ENCODE results near the gene UMOD. TPM values are rescaled to one million over a fixed set of nuclear protein-coding genes. Genes with fewer than 3 reads are reported as not detected.

UMOD gene
- total and polyA plus RNA-seq, 4 donors = not detected

- no peaks in the 10 kb centered on the region for H3K36me3 ChIP-seq (ENCODE audit: control insufficient read depth in 4 of 4, insufficient read depth in 3 of 4, low read depth in 1 of 4, low read length in 3 of 4)
- no peaks in the 10 kb centered on the region for H3K9me3 ChIP-seq (ENCODE audit: control insufficient read depth in 4 of 4, low read length in 3 of 4)
- no peak for TF ChIP-seq RXRA (IDR thresholded peaks at IDR 0.05)
- no peak for TF ChIP-seq RAD21 (IDR thresholded peaks at IDR 0.05)
- no peak for TF ChIP-seq REST (IDR thresholded peaks at IDR 0.05)
- H3K4me3 ChIP-seq (ENCODE audit: low read depth in 1 of 3, low read length in 3 of 3) = no peak overlapping the region
- no peak overlapping the region for H3K27ac ChIP-seq (ENCODE audit: low read depth in 1 of 2, low read length in 2 of 2)
- 67% methylated on average over 1 of the region's 1 CpG for WGBS
- H3K4me1 ChIP-seq (ENCODE audit: control insufficient read depth in 4 of 4, insufficient read depth in 4 of 4, low read length in 3 of 4) = no peaks in the 10 kb centered on the region
- peaks cover 0 to 3% (median 0%) of the 10 kb centered on the region in 4 donors for H3K27me3 ChIP-seq (ENCODE audit: control insufficient read depth in 4 of 4, insufficient read depth in 4 of 4, low read length in 3 of 4)
- no peak for DNase-seq (ENCODE audit: low spot score)
- H3K9ac ChIP-seq (ENCODE audit: low read depth in 1 of 2, low read length in 2 of 2) = no peak overlapping the region
Measured at GRCh38 chr16:20307240-20307671, 45.3 kb downstream of the UMOD start.

GRCh38 chr16:20306401-20306800, 46.1 kb downstream of the UMOD start:
- H3K4me1 ChIP-seq (ENCODE audit: control insufficient read depth in 4 of 4, insufficient read depth in 4 of 4, low read length in 3 of 4) = no peaks in the 10 kb centered on the region
- H3K27ac ChIP-seq (ENCODE audit: low read depth in 1 of 2, low read length in 2 of 2) = no peak overlapping the region
- H3K27me3 ChIP-seq (ENCODE audit: control insufficient read depth in 4 of 4, insufficient read depth in 4 of 4, low read length in 3 of 4) = peaks cover 0 to 8% (median 0%) of the 10 kb centered on the region in 4 donors
- H3K9me3 ChIP-seq (ENCODE audit: control insufficient read depth in 4 of 4, low read length in 3 of 4) = no peaks in the 10 kb centered on the region
- no peak for DNase-seq (ENCODE audit: low spot score)
- TF ChIP-seq TAF1 (conservative IDR thresholded peaks at IDR 0.05) (no peak), YY1 (IDR thresholded peaks at IDR 0.05) (no peak), CTCF (IDR thresholded peaks at IDR 0.05; ENCODE audit: low read depth, low read length, missing input control) (no peak), REST (IDR thresholded peaks at IDR 0.05) (no peak), FOXA1 (IDR thresholded peaks at IDR 0.05) (no peak), RXRA (IDR thresholded peaks at IDR 0.05) (no peak), SP1 (IDR thresholded peaks at IDR 0.05) (no peak), HNF4A (conservative IDR thresholded peaks at IDR 0.05) (no peak)
- 52% methylated on average over 4 of the region's 4 CpGs for WGBS
- H3K36me3 ChIP-seq (ENCODE audit: control insufficient read depth in 4 of 4, insufficient read depth in 3 of 4, low read depth in 1 of 4, low read length in 3 of 4) = no peaks in the 10 kb centered on the region
- H3K4me3 ChIP-seq (ENCODE audit: low read depth in 1 of 3, low read length in 3 of 3) = no peak overlapping the region
- no peak overlapping the region for H3K9ac ChIP-seq (ENCODE audit: low read depth in 1 of 2, low read length in 2 of 2)

Measured in liver (tissue), 9 donors.